DND-41 (cell line): ENCODE data around the gene MCRS1.
"Not testable (repeated sequence)": the region's sequence is repeated elsewhere in the genome, so short reads cannot be mapped to it uniquely, and the experiment has no call there.

Experiments used
- ATAC-seq: fragments of 200-7000 bp; cut with Tn5 transposase; 3 replicates; pipeline ENCODE4 v1.9.1; 2021; ENCODE audit warnings: low read depth; ENCODE audit not compliant: insufficient read depth
- DNase-seq: peaks from one replicate; pipeline ENCODE4 v3.0.0-alpha.2; 2020
- H2AFZ ChIP-seq: 2 replicates; pipeline ENCODE4 v1.6.0; 2012; ENCODE audit warnings: low read depth, low read length
- H3K27ac ChIP-seq: 2 replicates; pipeline ENCODE4 v1.5.1; 2012; ENCODE audit warnings: low read length, inconsistent platforms
- H3K27me3 ChIP-seq: fragments of 200-600 bp; sonication (generic); 2 replicates; pipeline ENCODE4 v1.6.0; 2012; ENCODE audit warnings: low read length, mild to moderate bottlenecking, inconsistent platforms; ENCODE audit not compliant: insufficient read depth, poor library complexity
- H3K36me3 ChIP-seq: 2 replicates; pipeline ENCODE4 v1.5.1; 2012; ENCODE audit warnings: low read length, inconsistent platforms; ENCODE audit not compliant: insufficient read depth
- H3K4me1 ChIP-seq: 2 replicates; pipeline ENCODE4 v1.5.1; 2012; ENCODE audit warnings: mild to moderate bottlenecking, low read length; ENCODE audit not compliant: insufficient read depth
- H3K4me2 ChIP-seq: 2 replicates; pipeline ENCODE4 v1.6.0; 2012; ENCODE audit warnings: mild to moderate bottlenecking, moderate library complexity, low read length, inconsistent platforms; ENCODE audit not compliant: insufficient read depth
- H3K4me3 ChIP-seq, 2 experiments: fragments of 200-600 bp in 1 of 2; shearing (Covaris generic) in 1 of 2; 2 replicates each; pipeline ENCODE4 v1.5.1; 2012 to 2016; ENCODE audit warnings: inconsistent platforms in 2 of 2, low read length in 2 of 2, mild to moderate bottlenecking in 2 of 2, low read depth in 1 of 2, moderate library complexity in 1 of 2
- H3K79me2 ChIP-seq: 2 replicates; pipeline ENCODE4 v1.6.0; 2012; ENCODE audit warnings: low read length, inconsistent platforms; ENCODE audit not compliant: insufficient read depth
- H3K9ac ChIP-seq: 2 replicates; pipeline ENCODE4 v1.6.0; 2012; ENCODE audit warnings: low read depth, mild to moderate bottlenecking, inconsistent platforms, low read length, moderate library complexity
- H3K9me3 ChIP-seq: 2 replicates; pipeline ENCODE4 v1.5.1; 2012; ENCODE audit warnings: low read length, moderate library complexity, mild to moderate bottlenecking, inconsistent platforms; ENCODE audit not compliant: insufficient read depth, severe bottlenecking
- H4K20me1 ChIP-seq: 2 replicates; pipeline ENCODE4 v1.6.0; 2012; ENCODE audit warnings: low read length; ENCODE audit not compliant: insufficient read depth
- CTCF ChIP-seq: IDR thresholded peaks from 2 replicates; pipeline ENCODE4 v1.5.1; 2012; ENCODE audit warnings: borderline replicate concordance, low read length, moderate library complexity, mild to moderate bottlenecking; ENCODE audit not compliant: poor library complexity, severe bottlenecking; ENCODE audit errors: extremely low read depth
- EZH2 ChIP-seq: IDR thresholded peaks from 3 replicates; pipeline ENCODE4 v1.6.1; 2012; ENCODE audit warnings: borderline replicate concordance, low read depth, mild to moderate bottlenecking, moderate library complexity, low read length, inconsistent platforms; ENCODE audit not compliant: severe bottlenecking

MCRS1 gene

GRCh38 chr12:49612210-49612609 lies 44.3 kb upstream of the MCRS1 start:
- no peaks in the 10 kb centered on the region for H3K79me2 ChIP-seq
- no peak overlapping the region for H2AFZ ChIP-seq
- TF ChIP-seq EZH2: no peak
- ATAC-seq: no peak
- H3K4me3 ChIP-seq: no peak overlapping the region
- H3K27me3 ChIP-seq: no peaks in the 10 kb centered on the region
- H3K36me3 ChIP-seq: no peaks in the 10 kb centered on the region
- H3K4me1 ChIP-seq: no peaks in the 10 kb centered on the region
- H3K9me3 ChIP-seq: no peaks in the 10 kb centered on the region
- no peak overlapping the region for H3K4me2 ChIP-seq
- H3K9ac ChIP-seq: no peak overlapping the region
- H4K20me1 ChIP-seq: no peaks in the 10 kb centered on the region
- H3K27ac ChIP-seq: no peak overlapping the region
- DNase-seq: no peak

GRCh38 chr12:49610785-49611184 lies 42.8 kb upstream of the MCRS1 start:
- not testable (repeated sequence) for ATAC-seq

GRCh38 chr12:49609875-49610154 lies 41.9 kb upstream of the MCRS1 start:
- Histone ChIP-seq H3K4me1 (no peaks in the 10 kb centered on the region), H3K27me3 (no peaks in the 10 kb centered on the region), H3K79me2 (no peaks in the 10 kb centered on the region), H3K36me3 (no peaks in the 10 kb centered on the region), H2AFZ (no peak overlapping the region), H4K20me1 (no peaks in the 10 kb centered on the region), H3K4me3 (no peak overlapping the region), H3K27ac (no peak overlapping the region), H3K4me2 (no peak overlapping the region), H3K9ac (no peak overlapping the region), H3K9me3 (no peaks in the 10 kb centered on the region)
- DNase-seq (no peak), ATAC-seq (no peak)
- TF ChIP-seq EZH2 (no peak), CTCF (no peak)

More at GRCh38 chr12:49610785-49611184, 42.8 kb upstream of the MCRS1 start:
- not testable (repeated sequence) for H2AFZ ChIP-seq, H3K4me1 ChIP-seq, H3K27me3 ChIP-seq, H3K27ac ChIP-seq, H3K36me3 ChIP-seq, H3K4me2 ChIP-seq, H3K79me2 ChIP-seq, H3K9ac ChIP-seq, H4K20me1 ChIP-seq, H3K4me3 ChIP-seq, DNase-seq, H3K9me3 ChIP-seq

GRCh38 chr12:49609059-49609874 lies 41.3 kb upstream of the MCRS1 start:
- Histone ChIP-seq H4K20me1 (no peaks in the 10 kb centered on the region), H3K4me2 (no peak overlapping the region), H3K79me2 (no peaks in the 10 kb centered on the region), H3K9me3 (no peaks in the 10 kb centered on the region), H2AFZ (no peak overlapping the region), H3K36me3 (no peaks in the 10 kb centered on the region), H3K27ac (no peak overlapping the region), H3K4me1 (no peaks in the 10 kb centered on the region), H3K4me3 (no peak overlapping the region), H3K27me3 (no peaks in the 10 kb centered on the region), H3K9ac (no peak overlapping the region)
- TF ChIP-seq CTCF (no peak), EZH2 (no peak)
- no peak for ATAC-seq
- DNase-seq: no peak

GRCh38 chr12:49605539-49605938 lies 37.6 kb upstream of the MCRS1 start, which contains the start of gene FAM186B:
TSS of gene FAM186B (minus strand) at chr12:49605639. CDS start at chr12:49605477, 162 bp downstream.
- H3K36me3 ChIP-seq, DNase-seq, H3K27me3 ChIP-seq, H2AFZ ChIP-seq, H3K4me1 ChIP-seq, H3K27ac ChIP-seq, H3K9me3 ChIP-seq, H3K4me2 ChIP-seq, ATAC-seq, H3K4me3 ChIP-seq, H4K20me1 ChIP-seq, H3K9ac ChIP-seq, H3K79me2 ChIP-seq: not testable (repeated sequence)
